ENCODE results near the gene KLRF1.

The KLRF1 gene

GRCh38 chr12:9848899-9849298 is 21.6 kb downstream of the KLRF1 start:
- DNase-seq (ENCODE audit: low read depth), result no peak
- in situ Hi-C loops (cut with HindIII; ENCODE audit: low sequenced_read_pairs), result no loop called here
- no peak overlapping the region for H3K4me3 ChIP-seq (ENCODE audit: low read depth, low read length)
- no peak for TF ChIP-seq CTCF (IDR thresholded peaks at IDR 0.05; ENCODE audit: low read depth, low read length, missing control alignments)

GRCh38 chr12:9851050-9851449 is 23.8 kb downstream of the KLRF1 start:
- DNase-seq (ENCODE audit: low read depth), result no peak
- no peak overlapping the region for H3K4me3 ChIP-seq (ENCODE audit: low read depth, low read length)
- no peak for TF ChIP-seq CTCF (IDR thresholded peaks at IDR 0.05; ENCODE audit: low read depth, low read length, missing control alignments)
- in situ Hi-C loops (cut with HindIII; ENCODE audit: low sequenced_read_pairs), result no loop called here

GRCh38 chr12:9851927-9852326 is 24.6 kb downstream of the KLRF1 start:
- no peak for DNase-seq (ENCODE audit: low read depth)
- in situ Hi-C loops (cut with HindIII; ENCODE audit: low sequenced_read_pairs), result no loop called here
- H3K4me3 ChIP-seq (ENCODE audit: low read depth, low read length), result no peak overlapping the region
- no peak for TF ChIP-seq CTCF (IDR thresholded peaks at IDR 0.05; ENCODE audit: low read depth, low read length, missing control alignments)

DNA sequence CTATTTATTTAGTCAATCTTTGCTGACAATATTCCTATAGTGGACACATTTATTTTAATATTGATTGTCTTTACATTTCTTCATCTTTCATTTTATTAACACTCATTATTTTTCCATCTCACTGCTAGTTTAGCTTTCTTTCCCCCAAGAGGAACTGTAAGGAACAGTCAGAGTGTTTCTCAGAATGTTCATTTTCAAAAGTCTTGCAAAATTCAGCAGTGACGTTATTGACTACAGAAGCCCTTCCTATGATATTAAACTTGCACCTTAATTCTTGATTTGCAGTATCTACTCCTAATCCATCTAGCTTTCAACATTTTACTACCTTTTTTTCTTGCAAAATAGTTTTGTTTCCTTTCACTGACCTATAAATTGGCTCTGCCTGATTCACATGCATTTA is 28.9 kb downstream of the KLRF1 start:
- no peak overlapping the region for H3K4me3 ChIP-seq (ENCODE audit: low read depth, low read length)
- in situ Hi-C loops (cut with HindIII; ENCODE audit: low sequenced_read_pairs), result no loop called here
- TF ChIP-seq CTCF (IDR thresholded peaks at IDR 0.05; ENCODE audit: low read depth, low read length, missing control alignments), result no peak

DNA sequence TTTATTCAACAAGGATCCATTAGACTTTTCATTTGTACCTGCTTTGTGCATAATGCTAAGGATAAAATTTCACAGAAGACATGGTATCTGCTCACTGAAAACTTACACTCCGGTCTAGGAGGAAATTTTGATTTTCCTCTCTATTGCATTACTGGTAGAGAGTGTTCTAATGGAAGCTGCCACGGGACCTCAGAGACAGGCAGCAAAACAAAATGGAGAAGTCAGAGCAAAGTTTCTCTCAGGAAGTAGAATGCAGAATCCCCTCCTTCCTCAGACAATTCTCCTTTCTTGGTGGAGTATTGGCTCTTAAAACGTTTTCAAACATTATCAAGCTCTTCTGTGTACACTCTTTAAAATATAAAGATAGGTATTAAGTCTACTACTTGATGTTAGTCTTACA is 29.6 kb downstream of the KLRF1 start:
- in situ Hi-C loops (cut with HindIII; ENCODE audit: low sequenced_read_pairs), result no loop called here
- TF ChIP-seq CTCF (IDR thresholded peaks at IDR 0.05; ENCODE audit: low read depth, low read length, missing control alignments), result no peak
- no peak for DNase-seq (ENCODE audit: low read depth)
- no peak overlapping the region for H3K4me3 ChIP-seq (ENCODE audit: low read depth, low read length)

More for the DNA sequence above, 28.9 kb downstream of the KLRF1 start:
- DNase-seq (ENCODE audit: low read depth), result no peak

DNA sequence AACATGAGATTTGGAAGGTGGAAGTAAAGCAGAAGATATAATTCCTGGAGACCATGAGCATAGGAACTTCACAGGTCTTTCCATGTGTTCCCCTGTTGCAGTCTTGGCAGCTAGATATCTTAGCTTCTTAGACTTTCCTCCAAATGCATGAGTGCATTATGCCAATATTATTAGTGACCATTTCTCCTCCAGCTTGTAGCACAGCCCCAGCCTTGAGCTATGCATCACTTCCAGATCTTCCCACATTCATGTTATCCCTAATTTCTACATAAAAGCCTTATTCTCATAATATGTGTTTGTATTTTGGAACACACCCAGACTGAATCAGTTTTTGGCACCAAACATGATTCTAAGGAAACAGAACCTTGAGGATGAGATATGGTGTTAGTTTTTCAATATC is 30.9 kb downstream of the KLRF1 start:
- TF ChIP-seq CTCF (IDR thresholded peaks at IDR 0.05; ENCODE audit: low read depth, low read length, missing control alignments), result no peak
- DNase-seq (ENCODE audit: low read depth), result no peak
- in situ Hi-C loops (cut with HindIII; ENCODE audit: low sequenced_read_pairs), result no loop called here
- no peak overlapping the region for H3K4me3 ChIP-seq (ENCODE audit: low read depth, low read length)
